Ovary (tissue), 10 donors: ENCODE measurements around the gene TNS3. TPM values are rescaled to one million over a fixed set of nuclear protein-coding genes. Genes with fewer than 3 reads are reported as not detected.

Experiments used
- DNase-seq, 5 donors: peaks; one replicate each; pipeline ENCODE4 v3.0.0-alpha.2; 2019 to 2020
- H3K27ac ChIP-seq, 2 donors: fragments of 200-600 bp; one replicate each; pipeline versions ENCODE4 v1.5.1 to v1.8.0; 2019 to 2022
- H3K27me3 ChIP-seq: fragments of 200-600 bp; one replicate; pipeline ENCODE4 v1.8.0; 2022
- H3K36me3 ChIP-seq: fragments of 200-600 bp; sonication (generic); one replicate; pipeline ENCODE4 v1.5.1; 2019
- H3K4me1 ChIP-seq: one replicate; pipeline ENCODE4 v1.8.1; 2013; ENCODE audit warnings: mild to moderate bottlenecking, moderate library complexity; ENCODE audit not compliant: insufficient read depth
- H3K4me3 ChIP-seq: fragments of 200-600 bp; sonication (generic); one replicate; pipeline ENCODE4 v1.5.1; 2017
- H3K9me3 ChIP-seq, 2 donors: fragments of 200-600 bp in 1 of 2; sonication (generic) in 1 of 2; one replicate each; pipeline versions ENCODE4 v1.5.1 to v1.8.1; 2013 to 2019; ENCODE audit warnings: mild to moderate bottlenecking in 1 of 2, moderate library complexity in 1 of 2
- EP300 ChIP-seq: sonication (generic); formaldehyde crosslinking; IDR thresholded peaks from one replicate; pipeline ENCODE4 v1.6.1; 2017; ENCODE audit warnings: antibody characterized with exemption
- POLR2A ChIP-seq: fragments of 450-650 bp; IDR thresholded peaks from one replicate; pipeline ENCODE4 v1.6.1; 2017; ENCODE audit warnings: antibody characterized with exemption, mild to moderate bottlenecking, moderate library complexity
- WGBS, 3 donors: extraction: QIAGEN DNeasy Blood & Tissue Kit in 1 of 3; methylation state at CpG; one replicate each; pipeline versions ENCODE4 v1.1.5 to v1.1.7; 2013 to 2017; 5-methylcytosine and 5-hydroxymethylcytosine counted together
- intact Hi-C, 4 donors: fragments of 100-400 bp; cut with DNase I; formaldehyde crosslinking; loops; one replicate each; pipeline versions ENCODE4 v1.11.0 to v1.15.1; 2022 to 2023
- long read RNA-seq, 3 donors: library from polyadenylated mRNA in 2 of 3; unstranded in 2 of 3; transcript quantifications; one replicate each; pipeline ENCODE4 v2.0.0 and lab custom pipeline, GENCODE V29; 2021 to 2026
- polyA plus RNA-seq, 2 donors: library from polyadenylated mRNA; stranded (reverse); fragments of 200-250 nt in 1 of 2; fragments of 350-450 nt in 1 of 2; fragmentation: Illumina TruSeq in 1 of 2; extraction: RNeasy Lipid Tissue Mini Kit (QIAGEN cat#74804) in 1 of 2; gene quantifications; one replicate each; pipeline ENCODE4 v1.2.3, GENCODE V29; 2013 to 2014
- total RNA-seq, 7 donors: library from RNA; depleted of rRNA in 2 of 7; stranded (reverse); fragments of >200 nt in 2 of 7; fragmentation: NEBNext Ultra II Directional in 3 of 7; extraction: Animal tissue kit (Norgen Biotek cat#: 25700) in 3 of 7; gene quantifications; one replicate each; pipeline versions ENCODE4 v1.1.0 to v1.2.4, GENCODE V29; 2016 to 2023
- TF ChIP-seq, protein P1 (sequence below), 3 donors: fragments of 450-650 bp in 2 of 3; fragments of 200-600 bp in 1 of 3; IDR thresholded peaks; one replicate each; pipeline versions ENCODE4 v1.5.1 to v1.8.0; 2016 to 2022; ENCODE audit warnings: antibody characterized with exemption in 3 of 3, mild to moderate bottlenecking in 1 of 3
- donor health status: DM: no; HTN: no; CAD: no; lungs with moderate emphysema.
- donor health status: DM: no; HTN: no; CAD: no.
- donor health status: Bipolar disorder and iron deficiency.
- donor health status: DM: yes; HTN: yes; CAD: no.
- donor health status: DM: no; HTN: no; CAD: no.
- donor health status: DM: yes; HTN: yes; CAD: no.

The TNS3 gene
- total RNA-seq (100 to 1,000 TPM in 3 of 7 donors, 10 to 100 TPM in 4; 46.1 to 137 (median 96.3) TPM), polyA plus RNA-seq (10 to 100 TPM; 36.6 to 91.3 TPM)
- long read RNA-seq, donor 1, partial matches to known transcripts: 83 of 204 reads
- long read RNA-seq, donor 1, other reads (novel, unspliced or antisense): 119 of 204 reads
- long read RNA-seq, donor 2, full-length matches to known transcripts: 1 of 9 reads
- long read RNA-seq, donor 2, partial matches to known transcripts: 8 of 9 reads
- long read RNA-seq, donor 2, other reads (novel, unspliced or antisense): 0 of 9 reads
- long read RNA-seq, donor 3, full-length matches to known transcripts: 5 of 131 reads
- long read RNA-seq, donor 3, partial matches to known transcripts: 53 of 131 reads
- long read RNA-seq, donor 3, other reads (novel, unspliced or antisense): 73 of 131 reads

DNA sequence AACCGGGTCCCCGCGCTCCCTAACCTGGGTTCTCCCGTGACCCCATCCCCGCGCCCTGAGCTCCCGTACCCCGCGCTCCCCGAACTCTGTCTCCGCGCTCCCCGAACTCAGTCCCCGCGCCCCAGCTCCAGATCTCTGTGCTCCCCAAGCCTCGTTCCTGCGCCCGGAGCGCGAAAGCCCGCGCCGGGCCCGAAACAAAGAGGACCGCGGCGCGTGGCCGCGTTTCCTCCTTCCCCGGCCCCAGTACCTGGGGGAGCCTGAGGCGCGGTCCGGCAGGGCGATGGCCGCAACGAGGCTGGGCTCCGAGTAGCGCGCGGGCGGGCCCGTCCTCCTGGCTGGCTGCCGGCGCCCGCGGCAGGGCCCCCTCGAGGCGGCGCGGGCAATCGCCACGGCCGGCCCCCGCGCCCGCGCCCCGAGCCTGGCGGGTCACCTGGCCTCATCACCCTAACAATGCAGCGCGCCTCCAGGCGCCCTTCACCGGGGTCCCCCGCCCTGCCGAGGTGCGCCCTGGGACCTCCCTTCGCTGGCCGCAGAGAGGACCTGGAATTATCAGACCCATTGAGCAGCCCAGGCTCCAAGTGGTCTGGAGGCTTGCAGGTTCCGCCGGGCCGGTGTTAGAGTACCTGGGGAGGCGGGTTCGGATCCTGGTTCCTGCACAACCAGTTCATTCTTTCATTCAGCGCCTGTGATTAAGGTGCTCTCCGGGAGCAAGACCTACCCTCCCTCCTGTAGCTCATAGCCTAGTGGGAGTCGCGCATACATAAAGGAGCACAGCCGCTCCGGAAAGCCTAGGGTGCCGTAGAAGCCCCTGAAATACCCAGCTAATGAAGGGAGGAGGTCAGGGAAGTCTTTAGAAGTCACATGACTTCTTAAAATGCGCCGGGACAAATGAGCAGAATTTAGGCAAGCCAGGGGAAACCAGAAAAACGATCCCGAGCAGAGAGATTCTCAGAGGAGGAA, at the start of gene TNS3:
TSS of gene TNS3 (minus strand) at position 308 of the 960 bp plus-strand sequence. CDS start 142,475 bp downstream, outside the sequence.
- intact Hi-C loops: loop anchor here in 2 of 4 donors (10.0 kb wide), 1 partner anchor 223 kb away; no protein-coding TSS in a partner anchor

GRCh38 chr7:47631711-47632110, 49.8 kb upstream of the TNS3 start:
- Histone ChIP-seq H3K9me3 (no peaks in the 10 kb centered on the region), H3K4me3 (no peak overlapping the region), H3K4me1 (peaks cover 12% of the 10 kb centered on the region), H3K27me3 (no peaks in the 10 kb centered on the region), H3K27ac (no peak overlapping the region), H3K36me3 (no peaks in the 10 kb centered on the region)
- 91 to 95% (median 94%) methylated on average over 13 of the region's 13 CpGs for WGBS, 3 donors
- intact Hi-C loops: no loop called here
- DNase-seq: no peak
- TF ChIP-seq, protein P1, sequence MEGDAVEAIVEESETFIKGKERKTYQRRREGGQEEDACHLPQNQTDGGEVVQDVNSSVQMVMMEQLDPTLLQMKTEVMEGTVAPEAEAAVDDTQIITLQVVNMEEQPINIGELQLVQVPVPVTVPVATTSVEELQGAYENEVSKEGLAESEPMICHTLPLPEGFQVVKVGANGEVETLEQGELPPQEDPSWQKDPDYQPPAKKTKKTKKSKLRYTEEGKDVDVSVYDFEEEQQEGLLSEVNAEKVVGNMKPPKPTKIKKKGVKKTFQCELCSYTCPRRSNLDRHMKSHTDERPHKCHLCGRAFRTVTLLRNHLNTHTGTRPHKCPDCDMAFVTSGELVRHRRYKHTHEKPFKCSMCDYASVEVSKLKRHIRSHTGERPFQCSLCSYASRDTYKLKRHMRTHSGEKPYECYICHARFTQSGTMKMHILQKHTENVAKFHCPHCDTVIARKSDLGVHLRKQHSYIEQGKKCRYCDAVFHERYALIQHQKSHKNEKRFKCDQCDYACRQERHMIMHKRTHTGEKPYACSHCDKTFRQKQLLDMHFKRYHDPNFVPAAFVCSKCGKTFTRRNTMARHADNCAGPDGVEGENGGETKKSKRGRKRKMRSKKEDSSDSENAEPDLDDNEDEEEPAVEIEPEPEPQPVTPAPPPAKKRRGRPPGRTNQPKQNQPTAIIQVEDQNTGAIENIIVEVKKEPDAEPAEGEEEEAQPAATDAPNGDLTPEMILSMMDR (IDR thresholded peaks at IDR 0.05): no peak
- TF ChIP-seq POLR2A (no peak), EP300 (no peak)

More for the DNA sequence above, at the start of gene TNS3:
- peaks cover 35% of the 10 kb centered on the region for H3K4me1 ChIP-seq
- no peaks in the 10 kb centered on the region for H3K36me3 ChIP-seq
- peak within 1 kb of the TSS; percentile 72 to 81 for H3K27ac ChIP-seq
- no peaks in the 10 kb centered on the region for H3K27me3 ChIP-seq
- TF ChIP-seq, protein P1 (IDR thresholded peaks at IDR 0.05): peak in 1 of 3 donors; percentile 37
- no peak for TF ChIP-seq POLR2A
- DNase-seq: peak; percentile 62 to 78 (median 71)
- no peaks in the 10 kb centered on the region for H3K9me3 ChIP-seq
- WGBS, 3 donors: 8 to 21% (median 19%) methylated on average over 29 to 85 of the region's 85 CpGs
- H3K4me3 ChIP-seq: peak within 1 kb of the TSS; percentile 64

- WGBS, 3 donors: 85 to 88% (median 87%) methylated on average over 7 of the region's 7 CpGs
- Histone ChIP-seq H3K4me1 (peaks cover 2% of the 10 kb centered on the region), H3K36me3 (no peaks in the 10 kb centered on the region), H3K27ac (no peak overlapping the region), H3K27me3 (no peaks in the 10 kb centered on the region), H3K4me3 (no peak overlapping the region), H3K9me3 (no peaks in the 10 kb centered on the region)
- no peak for TF ChIP-seq POLR2A
- TF ChIP-seq EP300: no peak
- TF ChIP-seq, protein P1 (IDR thresholded peaks at IDR 0.05): no peak
- intact Hi-C loops: loop anchor here in 1 of 4 donors (10.0 kb wide), 1 partner anchor 187 kb away; no protein-coding TSS in a partner anchor
- DNase-seq: no peak
Measured at GRCh38 chr7:47627580-47628283, 45.8 kb upstream of the TNS3 start.
